ENCODE results near the gene SERP1.
"Not testable (repeated sequence)": the region's sequence is repeated elsewhere in the genome, so short reads cannot be mapped to it uniquely, and the experiment has no call there.

Gene SERP1

GRCh38 chr3:150538324-150539208 is 7.7 kb downstream of the SERP1 start:
- DNase-seq, result no peak

GRCh38 chr3:150535204-150535603 is 11.1 kb downstream of the SERP1 start:
- DNase-seq, result no peak

DNA sequence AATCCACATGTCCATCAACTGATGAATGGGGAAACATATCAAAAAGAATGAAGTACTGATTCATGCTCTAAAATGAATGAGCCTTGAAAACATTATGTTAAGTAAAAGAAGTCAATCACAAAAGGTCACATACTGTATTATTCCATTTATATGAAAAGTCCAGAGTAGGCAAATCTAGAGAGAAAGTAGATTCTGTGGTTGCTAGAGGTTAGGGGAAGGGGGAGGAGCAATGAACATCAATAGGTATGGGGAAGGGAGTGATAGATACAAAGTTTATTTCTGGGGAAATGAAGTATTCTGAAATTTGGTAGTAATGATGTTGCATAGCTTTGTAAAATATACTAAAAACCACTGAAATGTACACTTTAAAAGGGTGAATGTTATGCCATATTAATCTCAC is 14.5 kb downstream of the SERP1 start:
- no peak for DNase-seq

- DNase-seq, result no peak
These were observed 17.9 kb downstream of the SERP1 start for GRCh38 chr3:150528354-150528797.

DNA sequence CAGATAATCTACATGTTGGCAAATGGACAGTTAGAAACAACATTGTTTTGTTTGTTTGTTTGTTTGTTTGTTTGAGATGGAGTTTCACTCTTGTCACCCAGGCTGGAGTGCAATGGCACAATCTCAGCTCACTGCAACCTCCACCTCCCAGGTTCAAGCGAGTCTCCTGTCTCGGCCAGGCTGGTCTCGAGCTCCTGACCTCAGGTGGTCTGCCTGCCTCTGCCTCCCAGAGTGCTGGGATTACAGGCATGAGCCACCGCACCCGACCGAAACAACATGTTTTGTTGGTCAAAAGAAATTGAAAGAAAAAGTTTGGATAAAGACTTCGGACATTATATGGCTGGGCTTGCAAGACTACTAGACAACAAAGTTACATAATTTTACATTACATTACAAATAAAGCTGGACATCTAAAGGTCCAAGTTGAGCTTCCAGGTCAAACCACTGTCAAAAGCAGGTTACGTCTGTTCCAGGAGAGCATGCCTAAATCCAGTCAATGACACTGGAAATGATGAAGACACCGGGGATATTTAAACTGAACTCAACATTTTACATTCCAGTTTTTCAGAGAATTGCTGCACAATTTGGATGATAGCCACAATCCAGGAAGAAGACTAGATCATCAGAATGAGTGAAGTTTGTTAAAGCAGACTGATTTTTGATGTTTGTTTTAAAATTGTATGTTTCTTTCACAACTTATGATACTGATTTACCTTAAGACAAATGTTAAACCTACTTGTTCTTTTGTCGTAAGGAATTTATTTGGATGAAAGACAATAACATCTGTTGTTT is 18.6 kb downstream of the SERP1 start:
- DNase-seq, result no peak

DNA sequence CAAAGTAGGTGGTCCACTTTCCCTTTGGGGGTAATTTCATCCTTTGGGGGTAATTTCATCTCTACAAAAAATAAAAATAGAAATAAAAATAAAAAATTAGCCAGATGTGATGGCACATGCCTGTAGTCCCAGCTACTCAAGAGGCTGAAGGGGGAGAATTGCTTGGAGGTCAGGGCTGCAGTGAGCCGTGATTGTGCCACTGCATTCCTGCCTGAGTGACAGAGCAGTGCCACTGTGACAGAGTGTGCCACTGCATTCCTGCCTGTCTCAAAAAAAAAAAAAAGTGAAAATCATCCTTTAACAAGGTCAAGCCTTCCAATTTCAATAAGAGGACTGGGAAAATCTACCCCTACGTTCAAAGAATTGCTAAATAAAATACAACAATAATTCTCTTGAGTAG is 22.8 kb downstream of the SERP1 start:
- no peak for DNase-seq

GRCh38 chr3:150521463-150521862 is 24.8 kb downstream of the SERP1 start:
- no peak for DNase-seq

DNA sequence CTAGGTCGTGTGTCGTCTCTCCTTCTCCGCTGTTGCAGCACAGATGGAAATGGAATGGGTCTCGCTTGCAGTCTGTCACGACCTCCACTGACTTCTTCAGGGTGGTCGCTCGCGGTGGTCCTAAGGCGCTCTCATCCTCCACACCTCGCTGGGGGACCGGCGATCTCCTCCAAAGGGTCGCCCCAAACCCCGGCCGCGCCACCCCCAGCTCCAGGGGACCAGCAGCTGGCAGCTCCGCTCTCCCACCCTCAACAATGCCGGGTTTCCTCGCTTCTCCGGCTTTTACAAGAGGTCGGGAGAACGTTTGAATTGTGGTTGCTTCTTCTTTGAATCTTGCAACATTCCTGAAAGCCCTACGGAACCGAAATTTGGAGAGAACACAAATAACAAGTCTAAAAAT is 25.9 kb downstream of the SERP1 start:
- DNase-seq, result no peak

DNA sequence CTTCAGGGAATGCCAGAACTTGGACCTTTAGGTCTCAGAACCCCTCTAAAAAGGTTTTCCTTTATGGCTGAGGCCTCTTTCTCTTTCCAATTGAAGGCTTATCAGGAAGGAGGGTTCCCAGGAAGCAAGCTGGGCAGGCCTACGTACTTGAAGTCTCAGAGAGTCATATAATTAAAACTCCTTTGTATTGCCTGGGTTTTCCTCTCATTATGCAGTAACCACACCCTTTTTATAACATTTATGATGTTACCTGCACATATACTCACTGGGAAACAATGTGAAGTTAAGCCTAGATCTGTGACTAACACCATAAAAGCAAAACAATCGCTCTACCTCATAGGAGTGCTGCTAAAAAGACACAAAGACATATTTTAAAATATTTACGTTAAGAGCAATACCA is 27.3 kb downstream of the SERP1 start:
- DNase-seq, result no peak

DNA sequence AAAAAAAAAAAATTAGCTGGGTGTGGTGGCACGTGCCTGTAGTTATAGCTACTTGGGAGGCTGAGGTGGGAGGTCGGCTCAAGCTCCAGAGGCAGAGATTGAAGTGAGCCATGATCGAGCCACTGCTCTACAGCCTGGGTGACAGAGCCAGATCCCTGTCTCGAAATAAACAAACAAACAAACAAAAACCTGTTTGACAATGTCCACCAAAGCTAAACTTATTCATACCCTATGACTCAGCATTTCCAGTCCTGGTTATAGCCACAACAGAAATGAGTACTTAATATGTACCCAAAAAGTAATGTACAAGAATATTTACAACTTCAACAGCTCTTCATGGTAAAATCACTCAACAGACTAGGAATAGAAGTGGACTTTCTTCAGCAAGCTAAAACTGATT is 31.1 kb downstream of the SERP1 start:
- no peak for DNase-seq

- DNase-seq, result no peak
These were observed 35.0 kb downstream of the SERP1 start for GRCh38 chr3:150511122-150511821.

DNA sequence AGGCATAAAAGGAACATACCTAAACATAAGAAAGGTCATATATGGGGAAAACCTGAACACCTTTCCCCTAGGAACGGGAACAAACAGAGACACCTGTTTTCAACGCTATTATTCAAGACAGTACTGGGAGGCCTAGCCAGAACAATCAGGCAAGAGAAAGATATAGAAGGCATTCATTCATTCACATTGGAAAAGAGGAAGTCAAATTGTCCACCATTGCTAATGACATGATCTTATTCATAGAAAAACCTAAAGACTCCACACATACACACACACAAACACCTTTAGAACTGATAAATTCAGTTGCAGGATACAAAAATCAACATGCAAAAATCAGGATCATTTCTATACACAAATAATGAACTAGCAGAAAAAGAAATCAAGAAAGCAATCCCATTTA is 36.5 kb downstream of the SERP1 start:
- no peak for DNase-seq

DNA sequence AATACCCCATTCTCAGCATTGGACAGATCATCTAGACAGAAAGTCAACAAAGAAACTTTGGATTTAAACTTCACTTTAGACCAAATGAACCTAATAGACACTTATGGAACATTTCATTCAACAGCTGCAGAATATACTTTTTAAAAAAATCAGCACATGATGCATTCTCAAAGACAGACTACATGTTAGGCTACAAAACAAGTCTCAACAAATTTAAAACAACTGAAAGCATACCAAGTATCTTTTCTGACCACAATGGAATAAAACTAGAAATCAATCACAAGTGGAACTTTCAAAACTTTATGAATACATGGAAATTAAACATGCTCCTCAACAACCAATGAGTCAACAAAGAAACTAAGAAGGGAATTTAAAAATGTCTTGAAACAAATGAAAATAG is 37.9 kb downstream of the SERP1 start:
- DNase-seq, result no peak

DNA sequence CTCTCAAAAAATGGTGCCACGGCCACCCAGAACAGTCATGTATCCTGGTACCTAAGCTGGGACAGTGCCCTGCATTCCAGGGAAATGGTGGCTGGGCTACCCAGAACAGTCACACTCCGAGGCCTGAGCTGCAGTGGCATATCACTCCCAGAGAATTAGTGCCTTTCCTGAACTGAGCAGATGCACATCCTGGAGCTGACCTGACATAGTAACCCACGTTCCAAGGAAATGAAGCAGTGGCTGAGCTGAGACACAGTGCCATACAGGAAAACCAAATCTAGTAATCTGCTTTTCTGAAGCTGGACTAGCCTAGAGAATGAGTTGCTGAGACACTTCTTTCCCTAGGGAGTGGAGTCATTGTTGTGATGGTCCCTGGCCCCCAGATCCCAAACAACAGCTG is 41.8 kb downstream of the SERP1 start:
- DNase-seq, result no peak

DNA sequence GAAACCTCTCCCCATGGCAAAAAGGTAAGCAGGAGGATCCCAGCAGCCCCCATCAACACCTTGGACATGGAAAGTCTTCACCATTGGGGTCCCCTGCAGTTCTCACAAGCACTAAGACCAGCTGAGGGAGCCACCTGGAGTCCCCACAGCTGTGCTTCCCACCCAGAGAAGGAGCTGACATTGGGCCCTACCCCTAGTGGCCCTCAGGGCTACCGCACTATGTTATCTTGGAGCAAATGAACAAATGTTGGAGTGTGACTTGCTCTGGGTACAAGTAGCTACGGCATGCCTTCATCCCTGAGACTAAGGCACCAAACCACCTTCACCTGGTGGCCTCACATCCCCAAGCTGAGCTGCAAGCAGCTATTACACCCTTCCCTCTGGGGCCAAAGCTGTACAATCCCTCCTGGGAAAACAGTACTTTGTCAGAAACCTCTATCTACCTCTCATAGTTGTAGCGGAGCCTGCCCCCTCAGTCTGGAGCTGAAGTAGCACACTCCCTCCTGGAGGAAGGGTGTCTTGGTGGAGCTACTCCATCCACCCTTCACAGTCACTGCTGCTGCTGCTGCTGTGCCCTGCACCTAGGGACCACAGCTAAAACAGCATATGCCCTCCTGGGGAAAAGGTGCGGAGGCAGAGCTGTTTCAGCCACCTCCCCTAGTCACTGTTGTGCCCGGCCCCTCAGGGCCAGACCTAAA is 42.7 kb downstream of the SERP1 start:
- no peak for DNase-seq

DNA sequence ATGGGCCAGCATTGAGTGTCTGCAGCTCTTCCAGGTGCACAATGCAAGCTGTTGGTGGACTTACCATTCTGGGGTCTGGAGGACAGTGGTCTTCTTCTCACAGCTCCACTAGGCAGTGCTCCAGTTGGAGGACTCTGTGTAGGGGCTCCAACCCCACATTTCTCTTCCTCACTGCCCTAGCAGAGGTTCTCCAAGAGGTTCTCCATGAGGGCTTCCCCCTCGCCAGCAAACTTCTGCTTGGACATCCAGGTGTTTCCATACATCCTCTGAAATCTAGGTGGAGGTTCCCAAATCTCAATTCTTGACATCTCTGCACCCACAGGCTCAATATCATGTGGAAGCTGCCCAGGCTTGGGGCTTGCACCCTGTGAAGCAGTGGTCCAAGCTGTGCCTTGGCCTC is 45.3 kb downstream of the SERP1 start:
- DNase-seq, result not testable (repeated sequence)

GRCh38 chr3:150497956-150498355 is 48.3 kb downstream of the SERP1 start:
- DNase-seq, result no peak

DNA sequence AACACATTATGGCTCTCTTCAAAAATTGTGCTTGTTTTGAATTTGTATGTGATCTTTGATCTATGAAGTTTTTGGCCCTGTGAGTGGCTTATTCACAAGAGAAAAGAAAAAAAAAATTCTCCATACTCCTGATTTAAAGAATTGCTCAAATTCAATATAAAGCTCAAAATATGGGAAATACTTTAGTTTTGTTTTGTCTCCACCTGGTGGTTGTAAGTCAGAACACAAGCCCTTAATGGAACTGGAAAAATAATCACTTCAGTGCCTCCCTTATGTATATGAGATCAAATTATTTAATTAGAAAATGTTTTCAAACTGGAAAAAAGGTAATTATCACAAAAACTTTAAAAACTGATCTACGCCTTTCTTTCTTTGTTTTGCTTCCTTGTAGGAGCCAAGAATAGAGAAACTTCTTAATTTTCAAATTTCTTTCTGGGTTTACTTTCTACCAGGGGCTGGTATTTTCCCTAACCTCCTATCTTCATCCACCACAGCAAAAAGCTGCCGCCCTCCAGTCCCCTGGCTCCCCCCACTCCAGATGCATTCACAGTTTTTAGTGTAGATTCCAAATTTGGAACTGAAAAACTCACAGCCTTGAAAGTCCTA is 50.6 kb downstream of the SERP1 start:
- DNase-seq, result no peak

DNA sequence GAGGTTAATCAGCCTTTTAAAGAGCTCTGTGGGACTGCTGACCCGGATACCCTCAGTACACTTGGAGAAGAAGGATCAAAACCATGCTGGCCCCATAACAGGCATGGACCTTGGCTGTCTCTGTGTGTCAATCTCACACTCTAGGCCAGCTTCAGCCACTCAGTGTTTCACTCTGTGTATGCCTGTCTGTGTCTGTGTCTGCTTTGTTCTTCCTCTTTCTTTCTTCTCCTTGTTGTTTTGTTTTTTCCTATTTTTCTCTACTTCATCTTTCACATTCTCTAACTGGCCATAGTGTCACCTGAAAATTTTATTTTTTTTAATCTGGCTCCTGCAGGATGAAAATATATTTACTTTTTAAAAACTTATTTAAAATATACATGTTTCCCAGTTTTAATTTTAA is 51.1 kb downstream of the SERP1 start:
- no peak for DNase-seq

GRCh38 chr3:150494411-150494977 is 51.8 kb downstream of the SERP1 start:
- no peak for DNase-seq
